Gastroesophageal sphincter (tissue), 3 donors: ENCODE measurements around the gene ARHGAP5.

Experiments
- CTCF ChIP-seq, 4 experiments: fragments of 200-600 bp in 2 of 4; fragments of 450-650 bp in 2 of 4; sonication (generic) in 1 of 4; IDR thresholded peaks; one replicate each; pipeline ENCODE4 v1.5.1; 2017 to 2019; ENCODE audit warnings: antibody characterized with exemption in 4 of 4, mild to moderate bottlenecking in 2 of 4, moderate library complexity in 2 of 4
- EP300 ChIP-seq: sonication (generic); formaldehyde crosslinking; IDR thresholded peaks from one replicate; pipeline ENCODE4 v1.6.1; 2017; ENCODE audit warnings: antibody characterized with exemption, mild to moderate bottlenecking
- POLR2A ChIP-seq, 2 donors: fragments of 450-650 bp; IDR thresholded peaks; one replicate each; pipeline ENCODE4 v1.6.1; 2017; ENCODE audit warnings: antibody characterized with exemption in 2 of 2, mild to moderate bottlenecking in 2 of 2, moderate library complexity in 1 of 2
- POLR2AphosphoS5 ChIP-seq: sonication (generic); formaldehyde crosslinking; IDR thresholded peaks from one replicate; pipeline ENCODE4 v1.6.1; 2017; ENCODE audit warnings: antibody characterized with exemption

- TF ChIP-seq CTCF (IDR thresholded peaks at IDR 0.05): no peak
- TF ChIP-seq EP300: no peak
- no peak for TF ChIP-seq POLR2A (IDR thresholded peaks at IDR 0.05)
- no peak for TF ChIP-seq POLR2AphosphoS5
These were observed 60.2 kb downstream of the ARHGAP5 start for GRCh38 chr14:32137313-32137712.
